Activated B cell treated with CpG ODN at 0.5 μM for 24 hours (primary cell): ENCODE results near the gene TP53I13. TPM values are rescaled to one million over a fixed set of nuclear protein-coding genes. Genes with fewer than 3 reads are reported as not detected.

Experiments used
- ATAC-seq: fragments of 200-7000 bp; cut with Tn5 transposase; one replicate; pipeline ENCODE4 v1.10.0; 2021; ENCODE audit warnings: low read depth, mild to moderate bottlenecking, moderate library complexity
- CTCF ChIA-PET: fragments of 350-600 bp; sonication (Branson Sonifier 250); formaldehyde crosslinking; loops from one replicate; lab custom pipeline; 2021; ENCODE audit warnings: antibody characterized with exemption; lab: Charles Lee
- POLR2A ChIA-PET: fragments of 350-600 bp; sonication (Branson Sonifier 250); formaldehyde crosslinking; loops from one replicate; lab custom pipeline; 2021; ENCODE audit warnings: antibody characterized with exemption; lab: Charles Lee
- DNase-seq: peaks from one replicate; pipeline ENCODE4 v3.0.0; 2022
- H3K27ac Mint-ChIP-seq: one replicate; pipeline ENCODE4 v1.8.0; 2020; ENCODE audit warnings: mixed read lengths
- H3K27me3 Mint-ChIP-seq: one replicate; pipeline ENCODE4 v1.8.0; 2021; ENCODE audit warnings: mixed read lengths
- H3K36me3 Mint-ChIP-seq: one replicate; pipeline ENCODE4 v1.8.0; 2021; ENCODE audit warnings: low read depth, mixed read lengths
- H3K4me1 Mint-ChIP-seq: one replicate; pipeline ENCODE4 v1.8.0; 2021; ENCODE audit warnings: mixed read lengths
- H3K4me3 Mint-ChIP-seq: one replicate; pipeline ENCODE4 v1.8.0; 2020; ENCODE audit warnings: mild to moderate bottlenecking, mixed read lengths
- H3K9me3 Mint-ChIP-seq: one replicate; pipeline ENCODE4 v1.8.0; 2020; ENCODE audit warnings: mixed read lengths
- CTCF ChIP-seq: fragments of 200-600 bp; IDR thresholded peaks from one replicate; pipeline ENCODE4 v1.8.0; 2022; ENCODE audit warnings: antibody characterized with exemption, mild to moderate bottlenecking
- intact Hi-C: fragments of 100-400 bp; cut with micrococcal nuclease; formaldehyde crosslinking; loops from one replicate; pipeline ENCODE4 v1.15.1; 2024
- total RNA-seq: library from RNA; stranded (reverse); gene quantifications from 2 replicates; pipeline ENCODE4 v1.2.3, GENCODE V29; 2022

TP53I13 gene
- total RNA-seq, 1 donor from 2014 or later = 71.2 TPM

- peaks cover 3% of the 10 kb centered on the region for H3K36me3 Mint-ChIP-seq
- no peaks in the 10 kb centered on the region for H3K9me3 Mint-ChIP-seq
- ChIA-PET POLR2A (interaction anchor here (0.7 to 3.4 kb wide), 8 partner anchors 10 to 27 kb away, joined by 3 to 32 read pairs (median 5); partner anchors contain the start of gene TP53I13), CTCF (interaction anchor here (0.6 to 4.3 kb wide), 11 partner anchors 12 to 340 kb away, joined by 3 to 70 read pairs (median 10); partner anchors contain the start of gene SSH2)
- H3K4me3 Mint-ChIP-seq = peak overlapping the region; percentile 83
- DNase-seq (no peak), ATAC-seq (no peak)
- peaks cover 65% of the 10 kb centered on the region for H3K4me1 Mint-ChIP-seq
- H3K27ac Mint-ChIP-seq = peak overlapping the region; percentile 78
- H3K27me3 Mint-ChIP-seq = no peaks in the 10 kb centered on the region
- TF ChIP-seq CTCF = no peak
- intact Hi-C loops = loop anchor here (1.0 to 10.0 kb wide), 4 partner anchors 10 to 636 kb away; partner anchors contain the start of gene PHF12
Observed at GRCh38 chr17:29590411-29591145, 22.1 kb downstream of the TP53I13 start.

- peaks cover 3% of the 10 kb centered on the region for H3K36me3 Mint-ChIP-seq
Observed at GRCh38 chr17:29591146-29591736, 22.7 kb downstream of the TP53I13 start.

GRCh38 chr17:29591737-29592608 lies 23.5 kb downstream of the TP53I13 start:
- POLR2A ChIA-PET = interaction anchor here (0.6 to 3.4 kb wide), 9 partner anchors 11 to 202 kb away, joined by 3 to 32 read pairs (median 4); partner anchors contain the start of genes TAOK1 and TP53I13
- ATAC-seq (peak; percentile 52), DNase-seq (peak; percentile 81)
- H3K27me3 Mint-ChIP-seq = no peaks in the 10 kb centered on the region
- CTCF ChIA-PET = interaction anchor here (0.6 to 4.3 kb wide), 15 partner anchors 8 to 339 kb away, joined by 3 to 70 read pairs (median 8); partner anchors contain the start of gene SSH2
- TF ChIP-seq CTCF = peak; percentile 76
- no peaks in the 10 kb centered on the region for H3K9me3 Mint-ChIP-seq
- intact Hi-C loops = loop anchor here (1.0 to 10.0 kb wide), 4 partner anchors 12 to 637 kb away; partner anchors contain the start of gene PHF12
- peak overlapping the region; percentile 78 for H3K27ac Mint-ChIP-seq
- peak overlapping the region; percentile 83 for H3K4me3 Mint-ChIP-seq
- peaks cover 53% of the 10 kb centered on the region for H3K4me1 Mint-ChIP-seq
- H3K36me3 Mint-ChIP-seq = peaks cover 3% of the 10 kb centered on the region

More at GRCh38 chr17:29591146-29591736, 22.7 kb downstream of the TP53I13 start:
- Mint-ChIP-seq H3K4me3 (peak overlapping the region; percentile 83), H3K9me3 (no peaks in the 10 kb centered on the region), H3K27me3 (no peaks in the 10 kb centered on the region), H3K4me1 (peaks cover 59% of the 10 kb centered on the region), H3K27ac (peak overlapping the region; percentile 78)
- ATAC-seq (no peak), DNase-seq (no peak)
- CTCF ChIA-PET = interaction anchor here (0.6 to 4.3 kb wide), 14 partner anchors 13 to 340 kb away, joined by 3 to 70 read pairs (median 9); partner anchors contain the start of gene SSH2
- TF ChIP-seq CTCF = no peak
- intact Hi-C loops = loop anchor here (1.0 to 10.0 kb wide), 4 partner anchors 11 to 636 kb away; partner anchors contain the start of gene PHF12
- POLR2A ChIA-PET = interaction anchor here (0.7 to 3.4 kb wide), 10 partner anchors 11 to 26 kb away, joined by 3 to 32 read pairs (median 5); partner anchors contain the start of gene TP53I13

GRCh38 chr17:29592850-29593551 lies 24.5 kb downstream of the TP53I13 start, which contains the start of gene ANKRD13B:
Gene ANKRD13B, plus strand, starts transcription at chr17:29593132. Its CDS starts 490 bp downstream, at chr17:29593622.
- POLR2A ChIA-PET = interaction anchor here (0.6 to 3.4 kb wide), 6 partner anchors 12 to 203 kb away, joined by 3 to 32 read pairs (median 4); partner anchors contain the start of gene TAOK1
- Mint-ChIP-seq H3K4me1 (peaks cover 45% of the 10 kb centered on the region), H3K36me3 (peaks cover 3% of the 10 kb centered on the region), H3K9me3 (no peaks in the 10 kb centered on the region), H3K27me3 (no peaks in the 10 kb centered on the region), H3K4me3 (peak within 1 kb of the TSS; percentile 83), H3K27ac (no peak within 1 kb of the TSS)
- ATAC-seq = no peak
- intact Hi-C loops = loop anchor here (10.0 kb wide), 1 partner anchor 638 kb away; the partner anchor contains the start of gene PHF12
- no peak for DNase-seq
- CTCF ChIA-PET = interaction anchor here (1.0 to 4.3 kb wide), 12 partner anchors 9 to 338 kb away, joined by 3 to 70 read pairs (median 8); partner anchors contain the start of genes SSH2 and TP53I13
- TF ChIP-seq CTCF = no peak
